Epithelial cell of proximal tubule (primary cell): Measurements from ENCODE around the gene CFAP46. TPM values are rescaled to one million over a fixed set of nuclear protein-coding genes. Genes with fewer than 3 reads are reported as not detected.
A peak's percentile ranks its signal among the peaks of the same experiment; 100 is the strongest.
"Not testable (repeated sequence)": the region's sequence is repeated elsewhere in the genome, so short reads cannot be mapped to it uniquely, and the experiment has no call there.

Source experiments
- DNase-seq: peaks from one replicate; pipeline ENCODE4 v3.0.0-alpha.2; 2011; ENCODE audit warnings: low read depth
- H3K4me3 ChIP-seq: 2 replicates; pipeline ENCODE4 v1.5.1; 2011; ENCODE audit warnings: low read depth, mild to moderate bottlenecking, low read length
- total RNA-seq: library from RNA; depleted of rRNA; stranded (reverse); fragments of >200 nt; gene quantifications from 2 replicates; pipeline ENCODE4 v1.2.3, GENCODE V29; 2015
- TF ChIP-seq, protein P1 (sequence below): conservative IDR thresholded peaks from 2 replicates; pipeline ENCODE4 v1.5.1; 2012; ENCODE audit warnings: low read depth, mild to moderate bottlenecking, low read length

Gene CFAP46
- total RNA-seq, 1 donor from 2014 or later: 2.2 TPM

DNA sequence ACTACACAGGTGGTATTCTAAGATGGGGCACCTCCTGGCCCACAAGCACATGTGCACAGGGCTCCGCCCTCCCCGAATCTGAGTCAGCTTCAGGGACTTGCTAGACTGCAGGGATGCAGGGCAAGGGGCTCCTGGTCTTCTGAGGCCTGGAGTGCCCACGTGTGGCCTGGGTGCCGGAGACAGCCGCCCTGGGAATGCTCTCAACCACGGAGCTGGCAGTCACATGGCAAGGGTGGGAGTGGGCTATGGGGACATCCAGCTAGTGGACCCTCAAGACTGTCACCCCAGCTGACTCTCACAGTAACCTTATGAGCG lies 42.7 kb downstream of the CFAP46 start:
- DNase-seq: no peak
- TF ChIP-seq, protein P1, sequence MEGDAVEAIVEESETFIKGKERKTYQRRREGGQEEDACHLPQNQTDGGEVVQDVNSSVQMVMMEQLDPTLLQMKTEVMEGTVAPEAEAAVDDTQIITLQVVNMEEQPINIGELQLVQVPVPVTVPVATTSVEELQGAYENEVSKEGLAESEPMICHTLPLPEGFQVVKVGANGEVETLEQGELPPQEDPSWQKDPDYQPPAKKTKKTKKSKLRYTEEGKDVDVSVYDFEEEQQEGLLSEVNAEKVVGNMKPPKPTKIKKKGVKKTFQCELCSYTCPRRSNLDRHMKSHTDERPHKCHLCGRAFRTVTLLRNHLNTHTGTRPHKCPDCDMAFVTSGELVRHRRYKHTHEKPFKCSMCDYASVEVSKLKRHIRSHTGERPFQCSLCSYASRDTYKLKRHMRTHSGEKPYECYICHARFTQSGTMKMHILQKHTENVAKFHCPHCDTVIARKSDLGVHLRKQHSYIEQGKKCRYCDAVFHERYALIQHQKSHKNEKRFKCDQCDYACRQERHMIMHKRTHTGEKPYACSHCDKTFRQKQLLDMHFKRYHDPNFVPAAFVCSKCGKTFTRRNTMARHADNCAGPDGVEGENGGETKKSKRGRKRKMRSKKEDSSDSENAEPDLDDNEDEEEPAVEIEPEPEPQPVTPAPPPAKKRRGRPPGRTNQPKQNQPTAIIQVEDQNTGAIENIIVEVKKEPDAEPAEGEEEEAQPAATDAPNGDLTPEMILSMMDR: no peak
- H3K4me3 ChIP-seq: no peak overlapping the region

DNA sequence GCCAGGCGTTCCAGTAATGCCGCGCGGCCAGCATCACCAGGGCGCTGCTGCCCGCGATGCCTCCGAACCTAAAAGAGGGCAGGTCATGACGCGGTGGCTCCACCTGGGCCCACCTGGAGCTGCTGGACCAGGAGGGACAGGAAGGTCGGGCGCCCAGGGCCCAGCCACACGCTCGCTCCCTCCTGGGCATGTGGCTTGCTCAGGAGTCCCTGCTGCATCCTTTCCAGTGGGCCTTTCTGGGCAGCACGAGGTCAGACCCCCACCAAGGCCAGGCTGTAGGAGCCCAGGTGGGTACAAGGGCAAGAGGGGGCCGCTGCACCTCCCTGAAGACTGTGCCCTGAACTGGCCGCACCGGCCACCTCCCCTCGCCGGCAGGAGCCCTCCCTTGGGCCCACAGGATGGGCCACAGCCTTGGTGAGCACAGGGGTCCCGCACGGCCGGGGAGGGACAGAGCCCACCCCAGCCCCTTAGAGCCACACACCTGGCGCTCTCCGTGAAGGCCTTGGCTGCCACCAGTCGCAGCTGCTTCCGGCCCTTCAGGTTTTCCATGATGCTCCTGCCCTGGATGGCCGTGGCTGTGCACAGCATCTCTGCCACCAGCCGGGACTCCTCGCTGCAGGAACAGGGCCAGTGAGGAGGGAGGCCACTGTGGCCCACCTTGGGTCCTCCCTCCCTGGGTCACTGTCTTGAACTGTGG lies 43.2 kb downstream of the CFAP46 start:
- no peak overlapping the region for H3K4me3 ChIP-seq
- DNase-seq: no peak
- TF ChIP-seq, protein P1: no peak

DNA sequence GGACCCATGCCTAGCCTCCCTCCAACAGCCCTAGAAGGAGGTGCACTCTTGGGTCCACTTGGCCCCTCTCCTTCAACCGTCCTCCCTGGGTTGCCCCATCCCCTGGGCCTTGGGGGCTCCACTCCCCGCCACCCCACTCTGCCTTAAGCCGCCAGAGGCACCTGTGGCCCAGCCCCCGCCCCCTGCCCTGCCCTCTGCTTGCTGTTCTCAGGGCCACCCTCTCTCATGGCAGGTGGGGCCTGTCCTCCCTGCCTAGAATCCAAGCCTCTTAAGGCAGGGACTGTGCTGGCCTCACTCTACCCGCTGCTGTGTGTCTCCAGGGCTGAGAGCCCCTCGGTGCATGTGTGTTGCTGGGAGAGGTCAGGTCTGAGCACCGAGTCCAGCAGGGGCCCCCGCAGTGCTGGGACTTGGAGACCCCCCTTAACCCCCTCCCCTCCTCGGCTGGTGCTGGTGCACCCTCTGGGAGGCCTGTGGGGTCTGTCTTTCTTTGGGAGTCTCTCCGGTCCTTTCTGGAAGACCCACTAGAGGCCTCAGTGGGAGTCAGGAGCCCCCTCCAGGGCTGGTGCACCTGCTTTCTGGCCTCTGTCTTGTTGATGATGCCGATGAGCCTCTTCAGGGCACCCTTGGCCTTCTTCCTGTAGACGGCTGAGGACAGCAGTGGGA lies 43.8 kb downstream of the CFAP46 start:
- TF ChIP-seq, protein P1: no peak
- DNase-seq: no peak
- H3K4me3 ChIP-seq: no peak overlapping the region

DNA sequence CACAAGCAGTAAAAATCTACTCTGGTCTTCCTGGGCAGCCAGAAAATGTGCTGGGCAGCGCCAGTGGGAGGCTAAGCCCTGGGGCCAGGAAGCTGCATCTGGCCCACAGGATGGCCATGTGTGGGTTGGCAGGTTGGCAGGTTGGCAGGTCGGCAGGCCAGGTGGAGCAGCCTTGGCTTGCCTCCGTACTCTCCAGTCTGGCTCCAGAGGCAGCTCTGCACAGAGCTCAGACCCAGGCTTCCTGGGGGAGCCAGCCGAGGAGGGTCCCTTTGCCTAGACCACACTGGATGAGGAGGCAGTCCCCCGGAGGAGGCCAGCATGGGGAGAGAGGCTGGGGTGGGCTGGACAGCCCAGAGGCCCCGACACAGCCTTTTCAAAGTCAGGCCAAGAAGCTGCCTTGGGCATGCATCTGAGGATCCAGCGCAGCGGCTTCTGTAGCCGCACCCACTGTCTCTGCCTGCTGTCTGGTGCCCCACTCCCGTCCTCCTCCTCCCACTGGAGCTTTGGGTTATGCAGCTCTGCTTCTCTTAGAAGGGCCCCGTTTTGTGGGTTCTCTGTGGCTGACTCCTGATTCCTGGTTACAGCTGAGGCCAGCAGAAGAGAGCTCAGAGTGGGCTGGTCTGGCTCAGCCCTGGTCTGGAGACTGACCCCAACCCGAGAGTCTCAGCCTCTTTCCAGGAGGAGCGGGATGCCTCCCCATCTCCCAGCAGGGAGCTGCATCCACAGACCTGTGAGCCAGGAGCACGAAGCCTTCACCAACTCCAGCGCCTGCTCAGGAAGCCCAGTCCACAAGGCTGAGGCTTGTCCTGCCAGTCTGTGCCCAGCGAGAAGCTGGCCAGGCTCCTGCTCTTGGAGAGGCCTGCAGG lies 44.6 kb downstream of the CFAP46 start:
- TF ChIP-seq, protein P1: no peak
- H3K4me3 ChIP-seq: no peak overlapping the region
- no peak for DNase-seq

DNA sequence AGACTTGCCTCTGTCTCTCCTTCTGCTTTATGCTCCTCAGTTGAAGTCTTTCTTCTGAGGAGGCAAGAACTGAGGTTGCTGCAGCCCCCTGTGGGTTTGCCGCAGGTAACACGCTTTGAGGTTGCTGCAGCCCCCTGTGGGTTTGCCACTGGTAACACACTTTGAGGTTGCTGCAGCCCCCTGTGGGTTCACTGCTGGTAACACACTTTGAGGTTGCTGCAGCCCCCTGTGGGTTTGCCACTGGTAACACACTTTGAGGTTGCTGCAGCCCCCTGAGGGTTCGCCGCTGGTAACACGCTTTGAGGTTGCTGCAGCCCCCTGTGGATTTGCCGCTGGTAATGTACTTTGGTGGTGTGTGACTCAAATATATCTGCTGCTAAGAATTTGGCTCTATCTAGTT lies 48.6 kb downstream of the CFAP46 start:
- TF ChIP-seq, protein P1: peak; percentile 37
- H3K4me3 ChIP-seq, DNase-seq: not testable (repeated sequence)

DNA sequence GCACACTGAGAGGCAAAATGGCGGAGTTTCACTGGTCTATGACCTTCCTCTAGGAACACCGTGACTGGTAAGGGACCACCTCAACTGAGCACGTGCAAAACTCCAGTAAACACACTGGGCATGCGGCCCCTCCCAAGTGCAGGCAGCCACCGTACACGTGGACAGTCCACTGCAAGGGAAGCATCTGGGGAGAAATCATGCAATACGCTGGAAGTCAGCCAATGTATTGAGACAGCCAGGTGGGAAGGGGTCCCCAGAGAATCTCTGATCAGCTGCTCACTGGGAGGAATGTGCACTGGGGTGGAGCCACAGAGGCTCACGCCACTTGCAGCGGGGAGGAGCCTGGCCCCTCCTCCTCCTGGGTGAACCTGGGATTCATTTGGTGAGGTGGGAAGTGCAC lies 49.3 kb downstream of the CFAP46 start:
- TF ChIP-seq, protein P1: no peak
- no peak overlapping the region for H3K4me3 ChIP-seq
- no peak for DNase-seq
